Middle frontal gyrus (tissue), 1 donor: Measurements from ENCODE around the gene PAGE4.

Source experiments
- DNase-seq: peaks from one replicate; pipeline ENCODE4 v3.0.0-alpha.2; 2015; ENCODE audit warnings: low spot score; ENCODE audit errors: extremely low spot score

PAGE4 gene

GRCh38 chrX:49868739-49869138 is 39.6 kb downstream of the PAGE4 start:
- no peak for DNase-seq

- peak; percentile 9 for DNase-seq
Measured at GRCh38 chrX:49876750-49877149, 47.6 kb downstream of the PAGE4 start.

- no peak for DNase-seq
Measured at GRCh38 chrX:49877397-49878101, 48.4 kb downstream of the PAGE4 start.

- no peak for DNase-seq
Measured at GRCh38 chrX:49878128-49878833, 49.2 kb downstream of the PAGE4 start.

GRCh38 chrX:49878834-49879655 is 49.9 kb downstream of the PAGE4 start, which contains the start of gene USP27X:
TSS of gene USP27X (plus strand) at chrX:49879484. CDS start at chrX:49880308, 824 bp downstream.
- peak; percentile 57 for DNase-seq

GRCh38 chrX:49879656-49880277 is 50.7 kb downstream of the PAGE4 start:
- DNase-seq, result no peak

- DNase-seq, result no peak
Measured at GRCh38 chrX:49880668-49881067, 51.6 kb downstream of the PAGE4 start.
